Ecto neural progenitor cell (in vitro differentiated cells): Measurements from ENCODE around the gene TIGD1.

Source experiments
- DNase-seq: peaks from one replicate; pipeline ENCODE4 v3.0.0-alpha.2; 2018; ENCODE audit warnings: low spot score

Gene TIGD1

DNA sequence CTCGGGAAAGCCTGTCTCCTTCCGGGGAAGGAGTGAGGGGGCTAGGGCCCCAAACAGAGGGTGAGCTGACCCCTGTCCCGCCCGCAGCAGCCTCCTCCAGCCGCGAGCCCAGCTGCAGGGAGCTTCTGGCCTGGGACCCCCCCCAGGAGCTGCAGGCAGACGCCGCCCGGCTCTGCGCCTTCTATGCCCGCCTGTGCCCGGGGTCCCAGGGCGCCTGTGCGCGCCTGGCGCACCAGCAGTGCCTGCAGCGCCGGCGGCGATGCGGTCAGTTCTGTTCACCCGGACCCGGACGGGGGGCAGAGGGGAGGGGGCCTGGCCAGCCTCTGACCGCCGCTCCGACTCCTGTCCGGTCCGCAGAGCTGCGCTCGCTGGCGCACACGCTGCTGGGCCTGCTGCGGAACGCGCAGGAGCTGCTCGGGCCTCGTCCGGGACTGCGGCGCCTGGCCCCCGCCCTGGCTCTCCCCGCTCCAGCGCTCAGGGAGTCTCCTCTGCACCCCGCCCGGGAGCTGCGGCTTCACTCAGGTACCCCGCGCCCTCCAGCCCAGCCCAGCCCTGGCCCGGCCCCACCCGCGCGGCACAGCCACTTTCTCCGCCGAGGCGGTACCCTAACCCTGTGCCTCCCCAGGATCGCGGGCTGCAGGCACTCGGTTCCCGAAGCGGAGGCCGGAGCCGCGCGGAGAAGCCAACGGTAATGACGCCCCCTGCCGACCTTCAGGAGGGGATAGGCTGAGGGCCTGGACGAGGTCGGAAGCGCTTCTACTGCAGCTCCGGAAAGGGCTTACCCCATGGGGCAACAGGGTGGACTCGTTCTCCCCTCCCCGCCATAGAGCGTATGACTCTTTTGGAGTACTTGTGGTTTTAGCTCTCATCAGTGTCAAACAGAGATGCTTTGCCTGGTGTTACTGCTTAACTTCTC lies 26.4 kb downstream of the TIGD1 start:
- peak; percentile 89 for DNase-seq

DNA sequence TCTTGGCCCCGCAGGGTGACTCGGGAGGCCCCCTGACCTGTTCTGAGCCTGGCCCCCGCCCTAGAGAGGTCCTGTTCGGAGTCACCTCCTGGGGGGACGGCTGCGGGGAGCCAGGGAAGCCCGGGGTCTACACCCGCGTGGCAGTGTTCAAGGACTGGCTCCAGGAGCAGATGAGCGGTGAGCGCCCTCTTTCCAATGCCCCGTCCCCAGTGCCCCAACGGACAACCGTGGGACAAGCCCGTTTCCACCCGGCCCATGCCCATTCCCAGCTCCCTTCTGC lies 27.0 kb downstream of the TIGD1 start:
- DNase-seq = no peak

DNA sequence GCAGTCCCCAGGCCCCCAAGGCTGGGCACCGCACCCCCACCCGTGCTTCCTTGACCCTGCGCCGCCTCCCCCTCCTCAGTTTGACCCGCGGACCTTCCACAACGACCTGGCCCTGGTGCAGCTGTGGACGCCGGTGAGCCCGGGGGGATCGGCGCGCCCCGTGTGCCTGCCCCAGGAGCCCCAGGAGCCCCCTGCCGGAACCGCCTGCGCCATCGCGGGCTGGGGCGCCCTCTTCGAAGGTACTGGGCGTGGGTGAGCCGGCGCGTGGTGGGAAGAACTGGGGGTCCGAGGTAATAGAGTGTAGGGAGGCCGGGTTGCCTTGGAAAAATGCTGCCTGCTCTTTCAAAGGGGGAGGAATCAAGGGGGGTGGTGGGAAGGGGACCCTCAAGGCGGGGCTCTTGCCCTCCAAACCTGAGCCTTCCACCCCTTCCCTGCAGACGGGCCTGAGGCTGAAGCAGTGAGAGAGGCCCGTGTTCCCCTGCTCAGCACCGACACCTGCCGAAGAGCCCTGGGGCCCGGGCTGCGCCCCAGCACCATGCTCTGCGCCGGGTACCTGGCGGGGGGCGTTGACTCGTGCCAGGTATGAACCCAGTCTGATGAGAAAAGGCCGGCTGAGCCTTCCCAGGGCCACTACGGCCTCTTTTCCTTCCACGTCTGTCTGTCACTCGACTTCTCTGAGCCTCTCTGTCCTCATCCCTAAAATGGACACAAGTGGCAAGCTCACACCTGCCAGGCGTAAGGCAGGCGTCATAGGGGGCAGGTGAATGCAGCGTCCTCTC lies 27.5 kb downstream of the TIGD1 start:
- no peak for DNase-seq

DNA sequence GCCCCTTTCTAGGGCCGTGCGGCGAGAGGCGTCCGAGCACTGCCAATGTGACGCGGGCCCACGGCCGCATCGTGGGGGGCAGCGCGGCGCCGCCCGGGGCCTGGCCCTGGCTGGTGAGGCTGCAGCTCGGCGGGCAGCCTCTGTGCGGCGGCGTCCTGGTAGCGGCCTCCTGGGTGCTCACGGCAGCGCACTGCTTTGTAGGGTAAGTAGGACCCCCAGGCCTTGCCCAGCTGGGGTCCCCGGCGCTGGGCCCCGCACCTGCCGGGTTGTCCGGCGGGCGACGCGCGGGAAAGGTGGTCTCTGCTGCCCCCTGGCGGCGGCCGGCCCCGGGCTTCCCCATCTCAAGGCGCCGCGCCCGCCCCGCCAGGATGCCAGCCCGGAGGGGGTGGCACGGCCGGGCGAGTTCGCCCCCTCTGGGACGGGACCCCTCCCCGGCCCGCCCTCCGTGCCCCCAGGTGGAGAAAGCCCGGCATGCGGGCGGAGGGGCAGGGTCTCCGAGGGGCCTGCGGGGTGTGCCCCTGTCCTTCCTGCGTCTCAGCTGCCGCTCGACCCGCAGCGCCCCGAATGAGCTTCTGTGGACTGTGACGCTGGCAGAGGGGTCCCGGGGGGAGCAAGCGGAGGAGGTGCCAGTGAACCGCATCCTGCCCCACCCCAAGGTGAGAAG lies 28.3 kb downstream of the TIGD1 start:
- peak; percentile 84 for DNase-seq

DNA sequence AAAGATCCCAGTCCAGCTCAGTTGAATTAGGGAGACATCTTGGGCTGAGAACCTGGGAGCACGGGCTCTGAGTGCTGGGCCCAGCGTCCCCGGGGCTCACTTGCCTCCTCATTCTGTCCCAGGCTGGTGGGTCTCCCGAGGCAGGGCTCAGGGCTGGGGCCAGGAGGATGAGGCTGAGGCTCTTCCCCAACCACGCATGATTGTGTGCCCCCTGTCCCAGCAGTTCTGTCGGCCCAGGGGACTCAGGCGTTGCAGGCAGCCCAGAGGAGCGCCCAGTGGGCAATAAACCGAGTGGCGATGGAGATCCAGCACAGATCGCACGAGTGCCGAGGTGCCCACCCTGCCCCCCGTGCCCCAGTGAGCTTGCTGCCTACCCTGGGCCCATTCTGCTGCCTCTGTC lies 29.3 kb downstream of the TIGD1 start:
- DNase-seq = no peak

DNA sequence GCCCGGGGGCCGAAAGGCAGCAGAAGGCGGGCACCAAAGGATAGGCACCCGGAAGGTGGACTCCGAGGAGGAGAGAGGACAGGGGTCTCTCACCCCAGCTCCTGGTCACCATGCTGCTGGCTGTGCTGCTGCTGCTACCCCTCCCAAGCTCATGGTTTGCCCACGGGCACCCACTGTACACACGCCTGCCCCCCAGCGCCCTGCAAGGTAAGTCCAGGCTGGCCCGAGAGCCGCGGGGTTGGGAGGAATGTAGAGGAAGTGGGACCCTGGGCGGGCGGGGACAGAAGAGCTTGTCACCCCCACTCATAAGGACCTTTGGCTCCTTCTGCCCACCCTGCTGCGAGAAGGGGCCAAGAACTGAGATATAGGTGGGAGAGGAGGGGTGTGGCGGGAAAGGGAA lies 29.9 kb downstream of the TIGD1 start:
- DNase-seq = no peak

DNA sequence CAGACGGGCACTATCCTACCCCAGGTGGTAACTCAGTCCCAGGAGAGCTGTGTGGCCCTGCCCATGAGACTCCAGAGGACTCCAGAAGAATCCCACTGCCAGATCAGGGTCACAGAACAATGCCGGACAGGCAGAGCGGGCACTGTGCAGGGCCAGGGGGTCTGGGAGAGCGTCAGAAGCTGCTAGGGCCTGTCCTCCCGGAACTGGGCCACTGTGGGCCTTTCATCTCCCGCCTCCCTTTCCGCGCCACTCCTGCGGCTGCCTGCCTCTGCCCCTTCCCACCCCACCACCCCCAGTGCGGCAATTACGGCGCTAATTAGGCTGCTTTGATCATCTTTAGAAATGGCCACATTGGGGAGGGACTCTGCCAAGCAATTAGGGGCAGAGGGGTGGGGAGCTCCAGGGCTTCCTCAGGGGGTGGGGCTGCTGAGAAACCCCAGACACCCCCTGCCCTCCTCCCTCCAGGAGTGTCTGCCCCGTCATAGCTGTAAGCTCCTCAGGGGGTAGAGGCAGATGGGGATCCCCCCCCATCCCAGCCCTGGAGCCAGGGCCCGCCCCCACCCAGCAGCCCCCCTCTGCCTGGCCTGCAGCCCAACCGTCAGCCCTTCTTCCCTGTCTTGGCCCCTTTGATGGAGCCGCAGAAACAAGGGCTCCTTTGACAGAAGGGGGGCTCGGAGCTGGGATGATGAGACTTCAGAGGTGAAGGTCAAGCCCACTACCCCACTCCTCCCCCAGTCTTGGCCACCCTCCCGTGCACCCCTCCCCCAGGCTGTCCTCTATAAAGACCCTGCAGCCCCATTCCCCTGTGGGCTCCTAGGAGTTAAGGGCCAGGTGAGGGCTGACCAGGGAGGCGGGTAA lies 30.5 kb downstream of the TIGD1 start, which contains the start of gene PRSS56:
Gene PRSS56 (plus strand): TSS at position 808 of the 858 bp plus-strand sequence. CDS start 211 bp downstream, outside the sequence.
- no peak for DNase-seq

DNA sequence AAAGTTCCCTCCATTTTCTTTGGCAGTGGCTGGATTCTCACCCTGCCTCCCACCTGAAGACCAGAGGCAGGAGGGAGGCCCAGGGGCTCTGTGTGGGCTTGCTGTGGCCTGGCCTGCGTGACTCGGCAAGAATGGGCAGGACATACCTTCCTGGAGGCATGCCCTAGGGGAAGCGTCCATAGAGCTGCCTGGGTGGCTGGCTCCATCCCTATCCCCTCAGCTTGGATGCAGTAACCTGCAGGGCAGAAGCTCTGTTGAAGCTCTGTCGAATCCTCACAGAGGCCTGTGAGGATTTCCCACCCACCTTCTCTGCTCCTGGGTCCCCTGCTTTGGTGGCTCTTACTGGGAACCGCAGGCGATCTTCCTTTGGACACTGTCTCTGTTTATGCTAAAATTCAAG lies 31.5 kb downstream of the TIGD1 start:
- no peak for DNase-seq

DNA sequence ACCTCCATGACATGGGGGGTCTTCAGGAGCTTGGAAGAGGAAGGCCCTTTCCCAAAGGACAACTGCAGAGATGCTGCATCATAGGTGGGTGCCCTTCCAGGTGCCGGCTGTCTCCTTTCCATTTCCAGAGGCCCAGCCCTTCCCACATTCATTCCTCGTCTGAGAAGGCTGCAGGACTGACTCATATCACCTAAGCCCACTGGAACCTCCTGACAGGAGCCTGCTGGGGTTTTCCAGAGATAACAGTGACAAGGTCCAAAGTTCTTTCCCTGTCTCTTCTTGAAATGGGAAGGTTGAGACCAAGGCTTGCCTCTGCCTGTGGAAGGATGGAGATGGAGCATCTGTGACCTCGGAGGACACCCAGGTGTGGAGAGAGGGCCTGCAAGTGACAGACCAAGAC lies 33.8 kb downstream of the TIGD1 start:
- no peak for DNase-seq

DNA sequence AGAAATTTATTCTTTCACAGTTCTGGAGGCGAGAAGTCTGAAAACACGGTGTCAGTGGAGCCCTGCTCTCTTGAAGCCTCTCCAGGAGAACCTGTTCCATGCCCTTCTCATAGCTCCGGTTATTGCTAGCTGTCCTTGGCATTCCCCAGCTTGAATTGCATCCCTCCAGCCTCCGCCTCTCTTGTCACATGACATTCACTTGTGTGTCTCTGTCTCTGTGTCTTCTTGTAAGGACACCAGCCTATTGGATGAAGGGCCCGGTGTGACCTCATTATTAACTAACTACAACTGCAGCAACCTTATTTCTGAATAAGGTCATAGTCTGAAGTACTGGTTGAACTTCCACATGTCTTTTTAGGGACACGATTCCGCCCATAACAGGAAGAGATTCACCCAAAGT lies 34.7 kb downstream of the TIGD1 start:
- DNase-seq = no peak

DNA sequence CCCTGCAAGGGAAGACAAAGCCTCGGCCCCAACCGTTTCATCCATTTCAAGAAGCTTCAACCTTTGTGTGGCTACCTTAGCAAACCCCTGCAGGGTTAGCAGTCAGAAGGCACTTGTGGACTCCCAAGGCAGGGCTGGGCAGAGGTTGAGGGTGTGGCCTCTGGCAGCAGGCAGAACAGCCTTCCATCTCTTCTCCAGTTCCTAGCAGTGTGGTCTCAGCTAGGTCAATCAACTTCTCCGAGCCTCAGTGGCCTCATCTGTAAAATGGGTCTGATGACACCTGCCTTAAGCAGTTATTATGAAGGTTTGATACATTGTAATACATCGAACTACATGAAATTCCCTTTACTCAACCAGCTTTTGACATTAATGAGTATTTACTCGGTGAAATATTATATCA lies 37.0 kb downstream of the TIGD1 start:
- no peak for DNase-seq

DNA sequence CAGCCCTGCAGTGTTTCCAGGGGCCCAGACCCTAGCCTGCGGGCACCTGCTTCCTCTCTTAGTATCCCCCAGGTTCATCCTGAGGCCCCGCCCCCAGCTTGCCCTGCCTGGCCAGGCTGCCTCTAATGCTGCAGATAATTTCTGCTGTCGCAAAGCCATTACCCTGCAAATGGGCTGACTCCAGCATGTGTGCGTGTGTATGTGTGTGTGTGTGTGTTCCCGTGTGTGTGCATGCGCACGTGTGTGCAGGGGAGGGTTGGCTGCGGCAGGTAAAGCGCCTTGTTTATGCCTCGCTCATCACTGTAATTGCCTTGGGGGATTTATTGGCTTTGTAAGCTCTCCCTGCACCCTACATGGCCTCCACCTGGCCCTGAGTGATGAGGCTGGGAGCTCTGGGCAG lies 37.8 kb downstream of the TIGD1 start:
- DNase-seq = no peak

DNA sequence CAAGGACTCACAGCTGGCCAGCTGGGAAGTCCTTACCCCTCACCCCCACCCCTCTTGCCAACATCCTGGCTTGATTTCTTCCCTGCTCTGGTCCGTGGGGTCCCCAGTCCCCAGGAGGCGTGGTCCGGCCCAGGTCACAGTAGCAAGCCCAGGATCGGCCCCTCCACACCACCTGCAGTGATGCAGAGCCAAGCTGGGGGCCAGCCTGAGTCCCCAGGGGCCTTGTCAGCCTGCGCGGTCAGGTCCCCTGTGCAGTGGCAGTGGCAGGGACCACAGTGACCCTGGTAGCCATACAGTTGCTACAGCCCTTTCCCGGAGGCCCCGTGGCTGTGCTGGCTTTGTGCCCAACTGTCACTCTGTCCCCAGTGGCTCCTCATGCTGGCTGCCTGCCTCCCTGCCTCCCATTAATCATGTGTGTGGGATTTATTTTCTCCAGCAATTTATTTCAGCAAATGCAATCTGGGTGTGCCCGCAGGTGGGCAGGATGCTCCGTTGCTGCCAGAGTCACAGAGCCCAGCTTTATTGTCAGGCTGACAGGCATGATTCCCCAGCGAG lies 38.9 kb downstream of the TIGD1 start:
- no peak for DNase-seq

DNA sequence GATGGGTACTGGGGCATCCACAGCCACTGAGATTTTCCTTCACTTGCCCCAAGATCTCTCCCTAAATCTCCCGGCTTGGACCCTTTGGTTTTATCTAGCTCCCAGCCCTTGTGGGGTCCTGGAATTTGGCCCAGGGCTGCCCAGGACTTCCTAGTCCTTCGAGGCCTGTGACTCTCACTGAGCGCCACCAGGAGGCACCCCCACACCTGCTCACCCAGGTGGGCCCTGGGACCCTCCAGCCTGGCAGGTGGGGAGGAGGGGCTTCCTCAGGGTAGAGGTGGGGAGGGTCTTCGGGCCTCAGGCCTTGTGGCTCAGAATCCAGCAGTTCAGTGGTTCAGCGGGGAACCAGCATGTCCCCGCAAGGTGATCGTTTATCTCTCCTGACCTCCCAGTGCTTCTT lies 42.1 kb downstream of the TIGD1 start:
- DNase-seq = no peak

DNA sequence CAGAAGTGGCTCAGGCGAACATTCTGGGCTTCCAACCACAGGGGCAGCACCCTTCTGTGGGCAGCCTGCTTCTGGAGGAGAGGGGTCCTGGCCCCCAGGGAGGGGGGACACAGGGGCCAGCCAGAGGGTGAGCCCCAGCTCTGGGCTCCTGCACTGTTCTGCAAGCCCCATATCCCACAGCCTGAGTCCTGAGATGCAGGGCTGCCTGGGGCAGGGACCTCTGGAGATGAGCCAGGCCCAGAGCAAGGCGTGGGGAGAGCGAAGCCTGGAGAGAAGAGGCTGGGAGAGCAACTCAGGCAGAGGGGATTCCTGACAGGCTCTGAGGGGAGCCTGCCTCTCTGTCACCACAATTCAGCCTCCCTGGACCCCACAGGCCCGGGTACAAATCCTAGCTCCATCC lies 43.6 kb downstream of the TIGD1 start:
- DNase-seq = no peak

DNA sequence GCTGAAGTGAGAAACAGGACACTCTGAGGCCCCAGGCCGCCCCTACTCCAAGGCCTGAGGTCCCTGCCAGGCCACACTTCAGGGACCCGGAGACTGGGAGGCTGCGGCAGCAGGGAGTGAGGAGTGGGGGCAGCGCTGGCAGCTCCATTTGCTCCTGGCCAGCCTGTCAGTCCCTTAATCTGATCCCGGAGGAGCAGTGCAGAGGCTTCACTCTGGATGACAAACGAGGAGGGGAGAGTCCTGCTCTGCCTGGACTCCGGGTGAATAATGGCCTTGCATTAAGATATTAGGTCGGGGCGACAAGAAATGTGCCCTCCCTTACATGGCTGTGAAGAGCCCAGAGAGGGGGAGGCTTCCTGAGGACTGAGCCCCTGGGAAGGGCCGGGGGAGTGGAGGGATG lies 44.5 kb downstream of the TIGD1 start:
- no peak for DNase-seq

DNA sequence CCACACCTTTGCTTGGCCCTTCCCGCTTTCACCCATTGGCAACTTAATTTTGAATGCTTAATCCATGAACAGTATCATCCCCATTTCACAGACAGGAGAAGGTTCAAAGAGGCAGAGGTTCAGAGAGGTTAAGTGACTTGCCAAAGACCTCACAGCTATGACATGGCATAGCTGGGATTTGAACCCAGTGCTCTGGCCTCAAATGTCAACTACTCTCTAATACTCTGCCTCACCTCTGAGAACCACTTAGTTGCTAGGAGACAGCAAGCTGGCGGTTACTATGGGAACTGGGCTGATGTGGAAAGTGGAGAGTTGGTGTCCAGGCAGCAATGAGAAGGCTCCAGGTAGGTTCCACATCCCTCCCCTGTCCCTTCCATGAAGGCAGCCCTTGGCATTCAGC lies 45.9 kb downstream of the TIGD1 start:
- no peak for DNase-seq

DNA sequence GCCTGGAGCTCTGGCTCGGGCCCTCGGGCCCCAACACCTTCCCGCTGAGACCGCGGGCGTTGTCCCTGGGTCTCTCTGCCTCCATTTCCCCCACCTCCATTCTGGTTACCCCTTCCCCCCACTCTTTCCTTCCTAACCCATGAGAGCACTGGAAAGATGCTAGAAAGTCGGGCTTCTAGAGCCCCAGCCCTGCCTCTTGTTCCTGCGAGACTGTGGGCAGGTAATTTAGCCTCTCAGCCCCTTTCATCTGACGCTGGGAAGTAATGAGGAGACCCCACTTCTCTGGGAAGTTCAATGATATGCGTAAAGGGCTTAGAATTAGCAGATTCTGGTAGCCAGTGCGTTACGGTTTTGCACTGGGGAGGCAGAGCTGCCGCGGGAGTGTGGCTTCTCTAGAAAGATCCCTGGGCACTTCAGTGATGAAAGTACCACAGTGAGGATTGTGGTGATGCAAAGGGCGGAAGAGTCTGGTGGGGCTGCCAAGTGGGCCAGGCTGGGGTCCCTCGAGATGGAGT lies 46.5 kb downstream of the TIGD1 start:
- DNase-seq = no peak

DNA sequence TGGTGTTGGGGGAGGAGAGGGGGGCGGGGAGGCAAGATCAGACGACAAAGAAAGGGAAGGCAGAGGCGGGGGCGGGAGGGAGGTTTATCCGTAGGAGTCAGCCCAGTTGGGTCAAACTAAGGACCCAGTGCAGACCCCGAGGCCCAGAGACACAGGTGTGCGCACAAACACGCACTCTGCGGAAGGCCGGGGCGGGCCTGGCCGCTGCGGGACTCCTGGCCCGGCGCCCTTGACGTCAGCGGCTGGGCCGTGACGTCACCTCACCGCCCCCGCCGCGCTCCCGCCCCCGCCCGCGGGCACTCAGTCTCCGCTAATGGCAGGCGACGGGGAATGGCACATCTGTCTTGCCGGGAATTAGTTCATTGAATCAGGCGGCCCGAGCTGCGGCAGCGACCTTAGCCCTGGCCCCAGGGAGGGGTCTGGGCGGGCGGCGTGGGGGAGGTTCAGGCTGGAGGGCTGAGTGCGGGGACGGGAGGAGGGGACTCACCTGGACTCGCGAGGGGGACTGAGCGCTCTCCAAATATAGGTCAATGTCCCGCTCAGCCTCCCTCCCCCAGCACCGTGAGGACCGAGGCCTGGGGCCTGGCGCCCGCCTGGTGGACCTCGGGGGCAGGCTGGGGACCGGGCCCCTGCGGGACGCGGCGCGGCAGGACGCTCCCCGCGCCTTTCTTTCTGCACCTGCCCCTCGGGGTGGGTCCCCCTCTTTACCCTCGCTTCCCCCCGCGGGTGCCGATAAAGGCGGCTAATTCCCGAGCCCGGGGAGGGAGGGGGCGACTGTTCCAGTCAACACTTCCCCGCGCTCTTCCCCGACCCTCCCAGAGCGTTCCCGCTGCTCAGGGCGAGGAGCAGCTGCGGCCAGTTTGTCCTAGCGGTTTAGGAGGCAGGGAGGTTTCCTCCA lies 47.2 kb downstream of the TIGD1 start:
- DNase-seq = peak; percentile 82

DNA sequence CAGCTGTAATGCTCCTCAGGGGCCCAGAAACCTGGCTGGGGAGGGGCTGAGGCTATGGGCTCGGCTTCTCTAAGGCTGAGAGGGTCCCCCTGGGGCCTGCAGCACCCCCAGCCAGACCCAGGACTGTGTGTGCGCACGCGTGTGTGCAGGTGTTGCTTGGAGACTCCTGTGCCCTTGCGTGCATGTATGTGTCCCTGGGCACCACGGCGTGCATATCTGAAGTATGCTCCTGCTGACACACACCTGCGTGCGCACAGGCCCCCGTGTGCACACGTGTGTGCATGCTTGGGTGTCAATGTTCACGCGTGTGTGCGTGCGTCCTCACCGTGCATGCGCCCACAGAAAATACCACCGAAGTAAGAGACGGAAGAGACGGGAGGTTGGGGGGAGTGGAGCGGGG lies 47.8 kb downstream of the TIGD1 start:
- DNase-seq = no peak
